HCT116 (cell line): Measurements from ENCODE around the gene TRIM10. TPM values are rescaled to one million over a fixed set of nuclear protein-coding genes. Genes with fewer than 3 reads are reported as not detected.

Source experiments
- ATAC-seq: fragments of 200-7000 bp; cut with Tn5 transposase; 2 replicates; pipeline ENCODE4 v1.9.1; 2020; ENCODE audit warnings: mild to moderate bottlenecking, moderate library complexity
- Bru-seq: library from RNA; stranded (reverse); fragments of 400-500 nt; gene quantifications from one replicate; lab custom pipeline; 2021; lab: Mats Ljungman, UMichigan
- BruChase-seq, 2 experiments: library from RNA; stranded (reverse); fragments of 400-500 nt; gene quantifications; one replicate each; lab custom pipeline; 2021; lab: Mats Ljungman, UMichigan
- BruUV-seq: library from RNA; stranded (reverse); fragments of 400-500 nt; replicated peaks from 2 replicates; lab custom pipeline; 2021; lab: Mats Ljungman, UMichigan
- CTCF ChIA-PET: fragments of 300-600 bp; sonication (Branson Sonifier 250); formaldehyde crosslinking; loops from one replicate; lab custom pipeline; 2021; ENCODE audit warnings: antibody characterized with exemption; lab: Charles Lee
- POLR2A ChIA-PET: fragments of 300-600, 350-600 bp; sonication (Branson Sonifier 250); formaldehyde crosslinking; loops from one replicate; lab custom pipeline; 2021; ENCODE audit warnings: antibody characterized with exemption; lab: Charles Lee
- RAD21 ChIA-PET, 2 experiments: fragments of 300-600 bp; sonication (Branson Sonifier 250); formaldehyde crosslinking; loops; one replicate each; lab custom pipeline; 2023; ENCODE audit warnings: low total read pairs in 2 of 2; ENCODE audit not compliant: uncharacterized antibody in 2 of 2, unreplicated experiment in 2 of 2, low non-redundant PET in 1 of 2; lab: Charles Lee
- DNase-seq: peaks from one replicate; pipeline ENCODE4 v3.0.0-alpha.2; 2010; ENCODE audit warnings: low read depth, low spot score
- H2AFZ ChIP-seq: fragments of 200-600 bp; shearing (Covaris generic), sonication (generic); 2 replicates; pipeline ENCODE4 v1.6.1; 2017; ENCODE audit warnings: low read depth, mixed run types, mixed read lengths, antibody characterized with exemption, low read length; ENCODE audit not compliant: poor library complexity, severe bottlenecking
- H3K27ac ChIP-seq: 2 replicates; pipeline ENCODE4 v1.5.1; 2012; ENCODE audit warnings: low read depth, low read length
- H3K27me3 ChIP-seq: fragments of 200-600 bp; sonication (generic); 2 replicates; pipeline ENCODE4 v1.6.1; 2016; ENCODE audit warnings: mixed run types, low read length, mixed read lengths; ENCODE audit not compliant: insufficient read depth
- H3K36me3 ChIP-seq, 2 experiments: fragments of 200-500 bp in 1 of 2; fragments of 200-600 bp in 1 of 2; sonication (Bioruptor generic) in 1 of 2; sonication (generic) in 1 of 2; 2 replicates each; pipeline versions ENCODE4 v1.5.1 to v1.6.1; 2014 to 2016; ENCODE audit warnings: low read length in 2 of 2, inconsistent platforms in 1 of 2, mixed read lengths in 1 of 2, mixed run types in 1 of 2; ENCODE audit not compliant: insufficient read depth in 2 of 2, control insufficient read depth in 1 of 2
- H3K4me1 ChIP-seq, 2 experiments: fragments of 200-600 bp in 1 of 2; sonication (generic) in 1 of 2; 2 replicates each; pipeline versions ENCODE4 v1.5.1 to v1.6.1; 2012 to 2017; ENCODE audit warnings: low read length in 2 of 2, inconsistent platforms in 1 of 2, mild to moderate bottlenecking in 1 of 2, mixed read lengths in 1 of 2, mixed run types in 1 of 2, moderate library complexity in 1 of 2; ENCODE audit not compliant: insufficient read depth in 2 of 2, control insufficient read depth in 1 of 2
- H3K4me2 ChIP-seq: fragments of 200-600 bp; sonication (generic); 2 replicates; pipeline ENCODE4 v1.6.1; 2017; ENCODE audit warnings: mixed run types, low read length, mixed read lengths
- H3K4me3 ChIP-seq, 2 experiments: fragments of 200-600 bp in 1 of 2; sonication (generic) in 1 of 2; replicated peaks in 1 of 2; 2 replicates each; pipeline ENCODE4 v1.5.1; 2011 to 2016; ENCODE audit warnings: low read length in 2 of 2, control low read depth in 1 of 2, low read depth in 1 of 2, mild to moderate bottlenecking in 1 of 2, mixed read lengths in 1 of 2, mixed run types in 1 of 2
- H3K79me2 ChIP-seq: fragments of 200-600 bp; sonication (generic); 2 replicates; pipeline ENCODE4 v1.6.1; 2017; ENCODE audit warnings: mild to moderate bottlenecking, mixed run types, low read length, moderate library complexity, mixed read lengths; ENCODE audit not compliant: insufficient read depth
- H3K9ac ChIP-seq: fragments of 200-600 bp; sonication (generic); 2 replicates; pipeline ENCODE4 v1.6.1; 2016; ENCODE audit warnings: low read length, mixed read lengths
- H3K9me2 ChIP-seq: fragments of 200-600 bp; sonication (generic), shearing (Covaris generic); 2 replicates; pipeline ENCODE4 v1.6.1; 2017; ENCODE audit warnings: mixed run types, mild to moderate bottlenecking, moderate library complexity; ENCODE audit not compliant: insufficient read depth
- H3K9me3 ChIP-seq, 2 experiments: fragments of 200-500 bp in 1 of 2; fragments of 200-600 bp in 1 of 2; sonication (Bioruptor generic) in 1 of 2; sonication (generic) in 1 of 2; 2 replicates each; pipeline ENCODE4 v1.6.1; 2014 to 2017; ENCODE audit warnings: low read length in 2 of 2, mixed read lengths in 2 of 2, inconsistent platforms in 1 of 2, low read depth in 1 of 2, mild to moderate bottlenecking in 1 of 2, mixed run types in 1 of 2, moderate library complexity in 1 of 2; ENCODE audit not compliant: control insufficient read depth in 1 of 2, insufficient read depth in 1 of 2
- H4K20me1 ChIP-seq: fragments of 200-600 bp; sonication (generic), shearing (Covaris generic); 2 replicates; pipeline ENCODE4 v1.6.1; 2017; ENCODE audit warnings: mixed run types, mild to moderate bottlenecking, moderate library complexity; ENCODE audit not compliant: insufficient read depth
- ATF3 ChIP-seq: IDR thresholded peaks from 2 replicates; pipeline ENCODE4 v1.6.1; 2012
- EZH2 ChIP-seq: fragments of 200-600 bp; sonication (generic); IDR thresholded peaks from 2 replicates; pipeline ENCODE4 v1.6.1; 2017; ENCODE audit warnings: antibody characterized with exemption, mixed run types
- JUND ChIP-seq: IDR thresholded peaks from 2 replicates; pipeline ENCODE4 v1.6.1; 2012
- MAX ChIP-seq: IDR thresholded peaks from 2 replicates; pipeline ENCODE4 v1.6.1; 2012
- POLR2A ChIP-seq: IDR thresholded peaks from 2 replicates; pipeline ENCODE4 v1.7.0; 2011; ENCODE audit warnings: borderline replicate concordance; ENCODE audit not compliant: insufficient read depth, insufficient read length; ENCODE audit errors: extremely low read depth
- POLR2AphosphoS5 ChIP-seq: IDR thresholded peaks from 2 replicates; pipeline ENCODE4 v1.6.1; 2011; ENCODE audit warnings: mild to moderate bottlenecking, low read depth, low read length, moderate library complexity
- SRF ChIP-seq: IDR thresholded peaks from 2 replicates; pipeline ENCODE4 v1.6.1; 2012; ENCODE audit warnings: low read depth
- YY1 ChIP-seq: IDR thresholded peaks from 2 replicates; pipeline ENCODE4 v1.6.1; 2011; ENCODE audit warnings: low read length, low read depth, moderate library complexity, mild to moderate bottlenecking; ENCODE audit not compliant: insufficient replicate concordance; ENCODE audit errors: extremely low read depth
- ZFX ChIP-seq: fragments of 450-650 bp; IDR thresholded peaks from 2 replicates; pipeline ENCODE4 v1.6.1; 2017
- ZNF274 ChIP-seq: fragments of 200-500 bp; sonication (Bioruptor generic); IDR thresholded peaks from 2 replicates; pipeline ENCODE4 v1.6.1; 2014; ENCODE audit warnings: mild to moderate bottlenecking, low read depth, low read length, inconsistent platforms
- intact Hi-C: fragments of 100-400 bp; cut with micrococcal nuclease; formaldehyde crosslinking; loops from 2 replicates; pipeline ENCODE4 v1.10.0; 2022
- long read RNA-seq: library from polyadenylated mRNA; unstranded; transcript quantifications from one replicate; pipeline ENCODE4 v2.0.0, GENCODE V29; 2021; ENCODE audit not compliant: unreplicated experiment
- polyA plus RNA-seq: library from polyadenylated mRNA; unstranded; fragments of >200 nt; gene quantifications from 2 replicates; pipeline ENCODE4 v1.2.1, GENCODE V29; 2012; ENCODE audit warnings: missing spikeins
- total RNA-seq: library from RNA; stranded (reverse); gene quantifications from one replicate; pipeline ENCODE4 v1.2.1, GENCODE V29; 2021; ENCODE audit not compliant: unreplicated experiment

Gene TRIM10
- total RNA-seq (0.98 TPM), Bru-seq, nascent RNA (percentile 35 among the genes with signal in this experiment), BruChase-seq, experiment 1, labeled RNA remaining after a 6-hour chase (percentile 42 among the genes with signal in this experiment), BruChase-seq, experiment 2, labeled RNA remaining after a 2-hour chase (percentile 41 among the genes with signal in this experiment)
- 0.42 and 0.75 TPM in 2 replicates for polyA plus RNA-seq
- long read RNA-seq, partial matches to known transcripts, result 0 of 5 reads
- long read RNA-seq, other reads (novel, unspliced or antisense), result 2 of 5 reads

- Histone ChIP-seq H3K36me3 (no peaks in the 10 kb centered on the region), H2AFZ (no peak within 1 kb of the TSS), H3K27me3 (no peaks in the 10 kb centered on the region), H4K20me1 (no peaks in the 10 kb centered on the region), H3K79me2 (no peaks in the 10 kb centered on the region), H3K9me2 (no peaks in the 10 kb centered on the region), H3K9me3 (no peaks in the 10 kb centered on the region), H3K4me1 (peaks cover 21 to 37% of the 10 kb centered on the region in 2 experiments), H3K9ac (no peak within 1 kb of the TSS), H3K27ac (no peak within 1 kb of the TSS), H3K4me3 (no peak within 1 kb of the TSS), H3K4me2 (no peak within 1 kb of the TSS)
- DNase-seq (no peak), ATAC-seq (no peak)
- TF ChIP-seq EZH2 (no peak), ZFX (no peak), ATF3 (no peak), POLR2A (no peak)
- BruUV-seq, result no TSS peak
- ChIA-PET CTCF (no interaction called here), POLR2A (no interaction called here), RAD21 (no interaction called here)
- intact Hi-C loops, result no loop called here
These were observed at the start of gene TRIM10 for GRCh38 chr6:30160785-30161531. Gene TRIM10 (minus strand): TSS chr6:30161211. CDS start chr6:30160858, 353 bp downstream.

GRCh38 chr6:30207619-30208295 lies 46.7 kb upstream of the TRIM10 start:
- no peak overlapping the region for H3K27ac ChIP-seq
- intact Hi-C loops, result no loop called here
- no TSS peak for BruUV-seq
- no peak overlapping the region for H3K4me3 ChIP-seq
- no peaks in the 10 kb centered on the region for H3K27me3 ChIP-seq
- H3K4me2 ChIP-seq, result no peak overlapping the region
- H4K20me1 ChIP-seq, result no peaks in the 10 kb centered on the region
- TF ChIP-seq POLR2AphosphoS5 (no peak), MAX (no peak), YY1 (no peak), ZNF274 (no peak), JUND (no peak), SRF (no peak)
- TF ChIP-seq, all 23 proteins: peak for 0
- H3K36me3 ChIP-seq, result no peaks in the 10 kb centered on the region; a peak in 1 of 4 replicates
- no peak overlapping the region for H3K9ac ChIP-seq
- no peak for DNase-seq
- peaks cover 0 to 13% of the 10 kb centered on the region in 2 experiments; a peak in 3 of 4 replicates for H3K4me1 ChIP-seq
- H3K79me2 ChIP-seq, result peaks cover 95% of the 10 kb centered on the region
- no peak overlapping the region for H2AFZ ChIP-seq
- ATAC-seq, result no peak
- RAD21 ChIA-PET, result no interaction called here
- CTCF ChIA-PET, result interaction anchor here (0.9 kb wide), 1 partner anchor 30 kb away, joined by 4 read pairs; no protein-coding TSS in a partner anchor
- H3K9me2 ChIP-seq, result no peaks in the 10 kb centered on the region
- POLR2A ChIA-PET, result no interaction called here
- H3K9me3 ChIP-seq, result no peaks in the 10 kb centered on the region
